GM19452 (cell line): Measurements from ENCODE around the gene TFIP11.

ENCODE experiments used
- ATAC-seq: cut with Tn5 transposase; IDR thresholded peaks from one replicate; pipeline ENCODE4 v1.9.1; 2021; ENCODE audit not compliant: unreplicated experiment

Gene TFIP11

DNA sequence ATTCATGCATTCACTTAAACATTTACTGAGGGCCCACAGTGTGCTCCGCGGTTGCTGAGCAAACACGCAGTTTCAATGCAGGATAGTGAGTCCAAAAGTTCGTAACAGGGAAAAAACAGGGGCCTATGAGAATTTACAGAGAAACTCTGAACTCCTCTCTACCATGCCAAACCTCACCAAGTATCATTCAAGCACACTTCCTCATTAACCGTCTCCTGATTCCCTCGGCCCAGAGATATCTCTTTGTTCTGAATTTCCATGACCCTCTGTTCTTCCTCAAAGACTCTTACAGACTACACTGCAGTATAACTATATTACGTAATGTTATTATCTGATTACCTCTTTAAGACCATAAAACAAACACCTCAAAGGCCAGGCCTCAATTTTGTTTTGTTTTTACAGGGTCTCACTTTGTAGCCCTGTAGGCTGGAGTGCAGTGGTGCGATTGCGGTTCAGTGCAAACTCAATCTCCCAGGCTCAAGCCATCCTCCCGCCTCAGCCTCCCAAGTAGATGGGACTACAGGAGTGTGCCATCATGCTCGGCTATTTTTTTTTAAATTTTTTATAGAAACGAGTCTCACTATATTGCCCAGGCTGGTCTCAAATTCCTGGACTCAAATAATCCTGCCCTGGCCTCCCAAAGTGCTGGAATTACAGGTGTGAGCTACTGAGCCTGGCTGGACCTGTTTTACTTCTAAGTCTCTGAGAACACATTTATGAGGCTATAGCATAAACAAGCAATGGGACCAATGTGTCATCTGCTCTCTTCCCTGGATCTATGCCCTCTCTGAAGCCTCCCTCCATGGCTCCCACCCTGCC, 32.3 kb downstream of the TFIP11 start:
- no peak for ATAC-seq

DNA sequence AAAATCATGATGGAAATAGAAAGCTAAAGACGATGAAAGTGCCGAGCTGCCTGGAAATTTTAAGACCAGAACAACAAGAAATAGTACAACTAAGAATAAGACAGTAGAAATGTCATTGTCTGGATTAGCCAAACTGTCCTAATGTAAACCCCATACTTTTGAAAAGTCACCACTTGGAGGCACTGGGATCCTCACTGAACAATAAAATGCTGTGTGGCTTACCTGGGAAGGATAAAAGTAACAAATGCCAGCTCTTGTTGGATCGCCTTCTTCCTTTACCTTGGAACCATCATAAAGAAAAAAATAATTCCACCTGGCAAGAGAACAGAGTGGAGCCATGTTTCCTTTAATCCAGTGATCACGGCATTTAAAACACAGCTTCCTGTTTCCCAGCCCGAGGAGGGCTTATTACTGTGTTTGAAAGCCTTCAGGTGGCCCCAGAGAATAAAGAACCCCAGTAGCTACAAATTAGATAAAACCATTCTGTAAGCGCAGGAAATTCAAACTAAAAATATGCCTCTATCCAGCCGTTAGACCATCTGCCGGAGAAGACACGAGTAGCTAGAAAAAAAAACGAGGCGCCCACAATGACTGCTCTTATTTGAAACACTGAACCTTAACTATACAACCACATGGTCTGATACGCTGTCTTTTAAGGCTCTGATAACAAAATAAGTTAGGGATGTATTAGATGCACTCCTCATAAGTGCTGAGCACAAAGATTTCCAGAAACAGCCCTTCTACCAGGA, 33.1 kb downstream of the TFIP11 start:
- no peak for ATAC-seq

DNA sequence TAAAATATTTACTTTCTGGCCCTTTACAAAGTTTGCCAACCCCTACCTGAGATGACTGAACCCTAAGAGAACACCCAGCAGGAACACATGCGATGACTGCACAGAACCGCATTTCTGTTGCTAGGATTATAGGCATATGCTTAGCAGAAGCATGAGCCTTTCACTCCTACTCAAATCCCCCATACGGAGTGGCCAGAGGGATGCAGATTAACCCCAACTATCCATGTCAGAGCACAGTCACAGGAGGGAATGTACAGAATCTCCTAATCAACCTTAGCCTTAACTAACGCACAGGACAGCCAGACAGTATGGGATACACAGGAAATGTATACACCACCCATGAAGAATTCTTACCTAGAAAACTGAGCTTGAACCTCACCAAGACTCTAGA, 34.9 kb downstream of the TFIP11 start:
- ATAC-seq, result no peak

DNA sequence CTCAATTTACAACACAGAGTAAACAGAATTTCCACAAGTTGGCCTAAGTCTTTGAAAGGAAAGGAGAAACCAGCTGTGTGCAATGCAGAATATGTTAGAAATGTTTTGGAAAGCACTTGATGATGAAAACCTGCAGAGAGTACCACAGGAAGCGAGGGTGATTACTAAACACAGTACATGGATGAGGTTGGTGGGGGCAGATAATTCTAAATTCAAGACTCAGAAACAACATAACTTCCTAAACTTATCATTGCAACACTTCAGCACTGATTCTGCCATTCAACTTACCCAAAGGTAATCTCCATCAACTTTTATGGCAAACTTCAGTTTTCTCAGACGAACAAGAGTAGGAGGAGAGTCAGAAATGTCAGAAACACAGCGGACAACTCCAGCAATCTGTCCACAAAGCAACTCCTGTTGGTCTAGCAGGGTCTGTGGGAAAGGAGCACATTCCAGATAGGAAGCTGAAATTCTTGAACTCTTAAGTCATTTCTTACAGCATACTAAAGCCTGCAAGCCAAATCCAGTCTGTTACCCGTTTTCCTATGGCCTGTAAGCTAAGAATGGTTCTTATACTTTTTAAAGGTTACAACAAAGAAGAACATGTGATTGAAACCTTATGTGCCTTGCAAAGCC, 35.5 kb downstream of the TFIP11 start:
- no peak for ATAC-seq

DNA sequence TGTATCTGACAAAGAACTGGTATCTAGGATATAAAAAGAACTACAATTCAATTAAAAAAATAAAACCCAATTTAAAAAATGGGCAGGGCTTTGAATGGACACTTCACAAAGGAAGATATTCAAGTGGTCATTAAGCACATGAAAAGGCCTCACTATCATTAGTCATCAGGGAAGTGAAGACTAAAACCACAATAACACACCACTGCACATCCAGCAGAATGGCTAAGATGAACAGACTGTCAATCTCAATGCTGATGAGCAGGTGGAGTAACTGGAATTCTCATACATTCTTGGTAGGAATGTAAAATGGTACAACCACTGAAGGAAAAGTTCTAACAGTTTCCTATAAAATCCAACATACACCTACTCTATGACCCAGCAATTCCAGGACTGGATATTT, 37.6 kb downstream of the TFIP11 start:
- ATAC-seq, result no peak

DNA sequence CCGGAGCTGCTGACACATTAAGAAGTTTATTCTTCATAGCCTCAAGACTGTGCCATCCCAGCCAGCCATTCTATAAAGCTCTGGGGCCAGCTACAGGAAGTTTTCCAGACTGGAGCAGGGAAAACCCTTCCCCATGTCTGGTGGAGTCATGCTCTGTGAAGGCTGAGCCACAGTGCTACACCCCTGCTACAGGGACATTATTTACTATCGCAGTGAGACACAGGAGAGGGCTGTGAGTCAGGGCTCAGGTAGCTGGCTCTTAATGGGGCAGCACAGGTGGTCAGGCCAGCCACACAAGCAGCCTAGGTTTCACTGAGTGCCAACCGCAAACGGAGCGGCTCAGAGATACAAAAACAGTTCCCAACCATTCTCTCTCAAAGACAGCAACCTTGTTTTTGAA, 40.8 kb downstream of the TFIP11 start:
- no peak for ATAC-seq

DNA sequence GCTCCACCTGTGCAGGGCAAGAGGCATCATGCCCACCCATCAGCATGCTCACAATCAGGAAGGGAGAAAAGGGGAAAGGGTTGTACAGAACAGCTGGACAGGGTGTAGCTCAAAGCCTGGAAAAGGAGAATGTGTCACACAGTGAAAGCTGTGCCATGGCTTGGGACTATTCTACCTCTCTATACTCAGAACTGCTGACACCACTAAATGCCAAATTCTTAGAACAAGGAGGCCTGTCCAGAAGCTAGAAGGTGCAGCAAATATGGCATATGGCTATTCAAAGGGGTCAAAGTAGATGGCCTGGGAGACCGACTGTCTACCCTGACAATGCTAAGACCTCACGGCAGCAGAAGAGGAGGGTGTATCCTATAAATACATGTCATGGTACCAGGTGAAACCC, 41.5 kb downstream of the TFIP11 start:
- ATAC-seq, result no peak

DNA sequence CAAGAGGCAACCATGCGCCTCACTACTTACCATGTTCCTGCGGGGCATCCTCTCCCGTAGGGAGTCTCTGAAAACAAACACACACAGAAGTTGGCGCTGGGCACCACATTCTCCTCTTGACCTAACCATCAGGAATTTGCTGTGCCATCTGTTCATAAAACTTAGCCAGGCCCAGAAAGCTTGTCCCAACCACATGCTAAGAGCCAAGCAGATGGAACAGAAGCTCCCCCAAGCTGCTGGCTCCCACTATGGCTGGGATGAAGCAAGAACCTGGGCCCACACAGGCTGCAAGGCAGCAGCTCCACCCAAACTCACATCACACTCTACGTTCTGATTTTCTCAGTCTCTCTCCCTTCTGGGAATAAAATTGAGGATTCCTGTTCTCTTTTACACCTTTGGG, 46.1 kb downstream of the TFIP11 start:
- no peak for ATAC-seq

DNA sequence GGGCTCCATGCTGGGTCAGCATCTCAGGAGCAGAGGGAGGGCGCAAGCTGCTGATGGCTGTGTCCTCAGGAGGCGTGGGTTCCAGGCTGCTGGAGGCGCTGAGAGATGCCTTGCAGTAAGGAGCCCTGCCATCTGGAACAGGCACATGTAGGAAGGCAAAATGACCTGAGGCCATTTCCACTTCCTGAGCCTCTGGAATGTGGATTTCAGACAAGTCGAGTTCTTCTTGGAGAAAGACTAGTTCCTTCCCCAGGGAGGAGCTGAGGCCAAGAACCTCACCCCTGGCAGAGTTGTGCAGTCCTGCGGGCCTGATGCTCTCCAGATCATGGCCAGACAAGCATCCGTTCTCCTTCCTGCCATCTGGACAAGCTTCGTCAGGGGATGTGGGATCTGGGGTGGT, 48.0 kb downstream of the TFIP11 start:
- ATAC-seq, result no peak

DNA sequence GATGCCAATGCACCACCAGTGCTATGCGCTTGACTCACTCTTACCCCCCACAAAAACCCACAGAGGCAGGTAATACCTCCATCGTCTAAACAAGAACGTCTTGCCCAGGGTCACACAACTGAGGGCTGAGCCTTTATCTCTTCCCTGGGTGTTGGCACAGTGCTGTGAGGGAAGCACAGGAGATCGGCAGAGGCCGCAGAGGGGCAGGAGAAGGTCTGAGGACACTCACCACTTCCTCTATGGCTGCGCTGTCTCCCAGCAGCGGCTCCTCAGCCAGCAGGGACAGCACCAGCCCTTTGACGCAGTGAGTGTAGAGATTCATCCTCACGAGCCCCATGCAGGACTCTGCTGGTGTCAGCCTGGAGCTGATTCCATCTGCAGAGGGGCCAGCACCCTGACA, 48.6 kb downstream of the TFIP11 start:
- no peak for ATAC-seq

DNA sequence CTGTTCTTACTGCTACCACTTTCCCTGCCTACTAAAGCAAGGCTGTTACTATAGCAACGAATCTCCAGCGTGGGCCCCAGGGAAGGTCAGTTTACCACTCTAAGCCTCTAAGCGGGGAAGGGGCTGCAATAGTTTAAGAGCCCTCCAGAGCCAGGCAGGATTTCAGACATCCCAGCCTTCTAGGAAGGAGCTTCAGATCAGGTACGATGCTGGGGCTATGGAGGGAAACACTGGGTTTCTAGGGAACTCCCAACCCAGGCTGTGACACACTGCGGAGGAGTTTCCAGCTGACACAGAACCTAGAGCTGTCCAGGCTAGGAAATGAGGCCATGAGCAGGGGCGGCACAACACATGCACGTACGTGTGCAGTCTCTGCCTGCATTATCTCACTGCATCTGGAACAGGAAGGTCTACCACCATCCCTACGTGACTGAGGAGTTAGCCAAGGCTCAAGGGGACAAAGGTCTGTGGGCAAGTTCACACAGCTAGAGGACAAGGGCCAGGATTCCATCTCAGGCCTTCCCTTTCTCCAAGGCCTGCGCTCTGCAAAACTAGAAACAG, 49.1 kb downstream of the TFIP11 start:
- no peak for ATAC-seq

DNA sequence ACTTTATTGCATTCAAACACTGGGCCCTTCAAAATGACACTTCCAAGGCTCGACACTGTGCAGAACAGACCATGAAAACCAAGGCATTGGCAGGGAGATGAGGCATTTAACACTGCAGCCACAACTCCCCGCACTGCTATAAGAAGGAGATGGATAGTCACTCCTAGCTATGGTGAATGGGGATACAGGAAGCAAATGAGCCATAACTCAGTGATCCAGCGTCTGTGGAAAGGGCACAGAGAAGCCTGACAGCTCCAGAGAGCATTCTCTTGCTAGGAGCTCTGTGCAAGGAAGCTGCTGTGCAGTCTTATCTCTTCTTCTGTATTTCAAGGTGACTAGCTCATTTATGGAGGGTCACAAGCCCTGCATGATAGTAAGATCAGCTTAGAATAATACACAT, 49.6 kb downstream of the TFIP11 start:
- no peak for ATAC-seq

DNA sequence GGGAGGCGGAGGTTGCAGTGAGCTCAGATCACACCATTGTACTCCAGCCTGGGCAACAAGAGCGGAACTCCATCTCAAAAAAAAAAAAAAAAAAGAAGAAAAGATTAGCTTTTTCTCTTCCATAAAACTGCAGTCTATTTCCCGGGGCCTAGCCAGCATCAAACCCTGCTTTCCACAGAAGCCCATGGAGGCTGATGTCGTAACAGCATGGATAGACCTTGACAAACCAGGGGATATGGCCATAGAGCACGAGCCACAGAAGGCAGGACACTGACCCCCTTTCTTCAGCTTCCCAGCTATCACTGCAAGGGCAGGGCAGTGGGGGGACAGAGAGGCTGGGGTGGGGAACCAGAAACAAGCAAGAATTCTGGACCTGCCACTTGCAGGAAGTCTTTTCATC, 50.2 kb downstream of the TFIP11 start:
- no peak for ATAC-seq

DNA sequence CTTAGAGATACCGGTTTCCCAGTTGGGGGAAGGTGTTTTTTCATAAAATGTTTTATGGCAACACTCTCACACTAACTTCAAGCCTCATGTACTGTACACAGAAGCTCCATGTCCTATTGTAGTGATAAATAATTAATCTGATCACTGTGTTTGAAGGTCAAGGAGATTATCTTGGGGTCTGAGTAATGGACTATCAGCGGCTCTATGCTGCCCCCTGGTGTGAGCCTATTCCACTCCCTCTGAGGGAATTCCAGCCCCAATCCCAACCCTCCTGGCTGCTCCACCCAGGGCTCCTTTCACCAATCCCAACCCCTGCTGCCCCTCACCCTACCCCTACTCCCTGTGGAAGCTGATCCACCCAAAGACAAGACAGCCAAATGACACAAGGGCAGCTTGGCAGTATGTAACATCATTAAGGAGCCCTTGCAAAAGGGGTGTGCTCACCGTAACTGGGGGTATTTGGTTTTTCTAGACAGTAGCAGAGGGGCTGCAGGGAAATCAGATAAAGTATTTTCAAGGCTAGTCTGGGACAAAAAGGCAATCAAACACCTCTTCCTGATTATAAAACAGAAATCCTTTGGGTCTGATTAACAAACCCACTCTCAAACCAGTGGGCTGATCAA, 51.0 kb downstream of the TFIP11 start:
- ATAC-seq, result no peak

DNA sequence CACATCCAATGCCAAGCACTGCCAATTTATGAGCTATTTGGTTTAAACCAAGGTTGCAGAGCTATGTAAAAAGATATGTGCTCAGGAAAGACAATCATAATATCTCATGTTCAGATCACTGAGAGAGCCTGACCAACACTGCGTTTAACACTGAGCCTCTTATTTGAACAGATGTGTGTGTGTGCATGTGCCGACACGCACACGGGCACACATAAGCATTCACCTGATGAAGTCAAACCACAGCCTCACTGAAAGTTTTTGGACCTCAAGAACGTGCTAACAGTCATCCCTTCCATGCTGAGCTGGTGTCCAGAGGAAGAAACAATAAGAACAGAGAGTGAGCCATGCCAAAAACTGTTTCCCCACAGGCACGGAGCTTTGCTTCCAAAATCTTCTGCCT, 52.1 kb downstream of the TFIP11 start:
- no peak for ATAC-seq

DNA sequence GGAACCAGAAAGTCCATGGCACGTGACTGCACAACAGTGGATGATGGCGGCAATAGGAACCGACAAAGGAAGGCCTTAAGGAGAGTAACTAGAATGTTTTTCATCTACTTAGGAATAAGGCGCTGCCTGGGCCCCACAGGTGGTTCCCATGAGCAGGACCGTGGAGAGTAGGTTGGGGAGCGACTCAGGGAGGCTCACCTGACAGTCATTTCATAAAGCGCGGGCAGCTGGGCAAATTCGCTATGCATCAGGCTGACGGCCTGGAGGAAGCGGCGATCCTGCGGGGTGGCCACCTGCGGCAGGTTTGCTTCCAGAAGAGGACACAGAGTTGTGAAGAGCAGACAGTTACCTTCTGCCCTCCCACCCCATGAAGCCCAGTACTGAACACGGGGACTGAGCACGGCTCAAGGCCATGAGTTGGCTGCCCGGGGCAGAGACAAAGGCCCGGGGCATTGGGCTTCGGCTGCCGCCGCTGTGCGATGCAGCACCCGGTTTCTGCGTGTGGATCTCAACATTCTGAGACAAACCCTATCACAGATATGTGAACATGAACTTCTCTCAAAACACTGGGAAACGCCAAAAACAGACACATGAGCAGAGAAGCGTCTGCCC, 54.5 kb downstream of the TFIP11 start:
- ATAC-seq, result no peak

DNA sequence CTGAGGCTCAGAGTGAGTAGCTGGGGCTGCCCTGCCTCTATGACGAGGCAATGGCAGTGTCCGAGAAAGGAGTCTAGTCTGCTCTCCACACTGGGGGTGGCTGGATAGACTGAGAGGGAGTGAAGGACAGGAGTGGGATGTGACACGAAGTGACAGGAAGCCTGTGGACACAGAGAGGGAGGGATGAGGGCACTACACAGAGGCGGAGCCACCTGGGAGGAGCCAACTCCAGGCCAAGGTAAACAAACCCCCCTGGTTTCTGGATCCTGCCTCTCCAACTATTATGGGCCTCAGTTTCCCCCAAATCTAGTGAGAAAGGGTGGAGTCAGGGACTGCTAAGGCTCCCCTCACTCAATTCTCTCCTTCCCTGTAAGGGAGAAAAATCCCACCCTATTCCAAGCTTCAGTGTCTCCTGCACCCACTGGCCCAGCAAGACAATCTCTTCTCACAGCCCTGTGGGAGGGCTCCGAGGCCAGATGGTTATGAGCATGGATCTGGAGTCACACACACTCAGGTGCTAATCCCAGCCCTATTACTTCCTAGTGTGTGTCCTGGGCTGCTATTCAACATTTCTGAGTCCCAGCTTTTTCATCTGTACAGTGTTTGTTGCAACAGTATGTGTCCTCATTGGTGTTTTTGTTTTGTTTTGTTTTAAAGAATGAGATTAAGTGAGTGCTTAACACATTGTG, 58.3 kb downstream of the TFIP11 start:
- no peak for ATAC-seq

DNA sequence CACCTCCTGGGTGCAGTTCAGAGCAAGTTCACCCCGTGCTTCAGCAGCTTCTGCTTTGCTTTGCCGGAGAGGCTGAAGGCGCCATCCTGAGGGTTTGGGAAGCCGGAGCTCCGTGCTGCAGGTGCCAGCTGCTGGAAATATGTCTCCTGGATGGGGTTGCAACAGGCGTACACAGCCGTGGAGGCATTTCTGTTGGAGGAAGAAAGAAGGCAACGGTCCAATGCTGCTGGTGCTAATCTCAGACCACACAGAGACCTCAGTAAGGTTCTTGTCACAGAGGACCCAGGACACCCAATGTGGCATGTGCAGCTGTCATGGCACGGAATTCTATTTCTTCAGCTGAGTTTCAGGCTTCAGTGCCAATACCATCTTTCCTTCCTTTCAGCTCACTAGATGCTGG, 59.1 kb downstream of the TFIP11 start:
- no peak for ATAC-seq

DNA sequence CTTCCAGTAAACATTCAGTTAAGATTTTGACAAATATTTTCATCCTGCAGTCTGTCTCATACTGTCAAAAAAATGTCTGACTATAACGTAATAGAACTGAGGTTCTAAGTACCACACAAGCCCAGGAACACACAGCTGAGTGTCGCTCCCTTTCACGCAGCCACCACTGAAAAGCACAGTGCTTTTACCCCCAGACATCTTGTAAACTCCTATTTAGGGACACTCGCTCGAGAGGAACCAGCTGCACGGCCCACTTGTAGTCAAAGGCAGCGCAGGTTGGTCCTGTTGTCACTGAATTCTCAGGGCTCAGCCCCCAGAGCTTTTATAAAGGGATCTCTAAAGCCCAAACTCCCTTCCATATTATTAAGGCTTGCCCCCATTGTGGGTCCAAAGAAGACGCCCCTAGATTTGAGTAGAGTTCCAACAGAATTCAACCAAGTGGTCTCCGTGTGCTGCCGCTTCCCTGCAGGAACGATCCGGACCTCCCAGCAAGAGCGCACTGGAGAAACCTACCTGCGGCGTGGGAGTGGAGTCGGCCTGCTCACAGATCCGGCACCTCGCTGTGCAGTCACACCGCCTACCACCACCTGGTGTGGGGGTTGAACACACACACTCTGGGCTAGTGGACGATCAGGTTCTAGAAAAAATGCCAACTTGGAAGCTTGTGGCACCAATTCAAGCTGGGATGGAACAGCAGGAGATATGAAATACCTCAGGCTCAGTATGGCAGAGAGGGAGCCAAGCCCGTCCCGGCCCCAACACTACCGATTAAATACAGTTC, 59.8 kb downstream of the TFIP11 start:
- ATAC-seq, result no peak
